NCI-H2171 treated with DMSO at 0.1 percent for 48 hours (cell line): ENCODE measurements around the gene ABCB8.
"Not testable (repeated sequence)": the region's sequence is repeated elsewhere in the genome, so short reads cannot be mapped to it uniquely, and the experiment has no call there.

ENCODE experiments used
- DNase-seq: peaks from one replicate; lab custom pipeline; 2025; lab: John Stamatoyannopoulos, UW

The ABCB8 gene

GRCh38 chr7:150998341-150998740 is 29.9 kb upstream of the ABCB8 start:
- no peak for DNase-seq

DNA sequence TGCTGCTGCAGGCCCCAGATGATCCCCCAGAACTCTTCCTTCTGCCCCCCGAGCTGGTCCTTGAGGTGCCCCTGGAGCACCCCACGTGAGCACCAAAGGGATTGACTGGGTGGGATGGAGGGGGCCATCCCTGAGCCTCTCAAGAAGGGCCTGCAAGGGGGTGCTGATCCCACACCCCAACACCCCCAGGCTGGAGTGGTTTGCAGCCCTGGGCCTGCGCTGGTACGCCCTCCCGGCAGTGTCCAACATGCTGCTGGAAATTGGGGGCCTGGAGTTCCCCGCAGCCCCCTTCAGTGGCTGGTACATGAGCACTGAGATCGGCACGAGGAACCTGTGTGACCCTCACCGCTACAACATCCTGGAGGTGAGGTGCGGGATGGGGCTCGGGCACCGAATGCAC is 29.2 kb upstream of the ABCB8 start:
- no peak for DNase-seq

GRCh38 chr7:150999497-151000230 is 28.6 kb upstream of the ABCB8 start:
- no peak for DNase-seq

DNA sequence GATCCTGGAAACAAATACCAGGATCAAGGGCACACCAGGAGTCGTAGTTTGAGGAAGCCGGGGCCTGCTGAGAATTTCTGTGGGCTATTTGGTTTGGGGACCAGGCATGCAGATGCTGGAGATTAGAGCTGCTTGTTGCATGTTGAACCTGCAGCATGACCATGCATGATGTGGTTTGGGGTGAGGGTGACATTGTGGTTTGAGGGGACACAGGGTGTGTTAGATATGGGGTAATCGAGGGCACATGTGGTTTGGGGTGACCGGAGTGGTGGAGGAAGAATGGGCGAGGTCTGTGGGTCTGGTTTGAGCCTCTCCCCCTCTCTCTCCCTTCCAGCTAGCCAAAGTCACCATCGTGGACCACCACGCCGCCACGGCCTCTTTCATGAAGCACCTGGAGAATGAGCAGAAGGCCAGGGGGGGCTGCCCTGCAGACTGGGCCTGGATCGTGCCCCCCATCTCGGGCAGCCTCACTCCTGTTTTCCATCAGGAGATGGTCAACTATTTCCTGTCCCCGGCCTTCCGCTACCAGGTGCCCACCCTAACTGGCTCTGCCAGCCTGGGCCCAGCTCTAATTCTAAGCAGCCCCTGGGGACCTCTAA is 27.3 kb upstream of the ABCB8 start:
- no peak for DNase-seq

- DNase-seq, result no peak
Observed at GRCh38 chr7:151001546-151001945, 26.7 kb upstream of the ABCB8 start.

DNA sequence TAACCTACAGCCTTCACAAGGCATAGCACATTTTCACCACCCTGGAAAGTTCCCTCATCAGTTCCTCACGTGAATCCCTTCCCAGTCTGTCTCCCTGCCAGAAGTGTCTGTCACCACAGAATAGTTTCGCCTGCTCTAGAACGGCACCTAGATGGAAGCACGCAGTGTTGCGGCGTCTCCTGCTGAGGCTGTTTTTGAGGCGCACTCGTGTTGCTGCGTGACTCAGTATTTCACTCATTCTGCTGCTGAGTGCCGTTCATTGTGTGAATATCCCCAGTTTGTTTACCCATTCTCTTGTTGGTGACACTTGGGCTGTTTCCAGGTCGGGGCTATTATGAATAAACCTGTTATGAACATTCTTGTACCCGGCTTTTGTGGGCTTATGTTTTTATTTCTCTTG is 24.7 kb upstream of the ABCB8 start:
- no peak for DNase-seq

DNA sequence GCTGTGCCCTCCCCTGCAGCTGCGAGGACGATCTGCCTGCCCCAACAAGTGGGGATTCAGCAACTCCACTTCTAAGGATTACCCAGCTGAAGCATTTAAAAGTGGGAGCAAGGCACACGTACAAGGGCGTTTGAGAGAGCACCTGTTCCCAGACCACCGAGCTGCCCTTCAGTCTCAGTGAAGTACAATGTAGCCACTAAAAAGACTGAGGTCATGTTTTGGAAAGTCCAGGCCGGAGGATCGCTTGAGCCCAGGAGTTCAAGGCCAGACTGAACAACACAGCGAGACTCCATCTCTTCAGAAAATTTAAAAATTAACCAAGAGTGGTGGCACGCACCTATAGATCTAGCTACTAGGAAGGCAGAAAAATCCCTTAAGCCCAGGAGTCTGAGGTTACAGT is 22.7 kb upstream of the ABCB8 start:
- no peak for DNase-seq

GRCh38 chr7:151006590-151007300 is 21.5 kb upstream of the ABCB8 start:
- no peak for DNase-seq

DNA sequence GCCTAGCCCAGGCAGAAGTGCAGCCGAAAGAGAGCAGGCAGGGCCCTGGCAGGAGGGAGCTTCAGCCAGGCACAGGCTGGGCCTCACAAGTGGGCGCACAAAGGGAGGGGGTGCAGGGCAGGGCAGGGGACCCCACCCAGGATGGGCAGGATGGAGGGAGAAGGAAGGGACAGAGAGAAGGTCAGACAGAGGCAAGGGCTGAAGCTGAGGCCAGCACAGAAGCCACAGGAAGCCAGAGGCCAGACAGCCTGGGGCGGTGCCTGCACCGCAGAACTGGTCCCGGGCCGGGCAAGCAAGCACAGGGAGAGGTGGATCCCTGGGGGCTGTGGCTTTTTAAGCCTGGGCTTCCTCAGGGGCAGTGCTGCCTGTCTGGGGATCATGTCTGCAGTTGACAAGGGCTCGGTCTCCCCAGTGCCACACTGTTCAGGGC is 20.8 kb upstream of the ABCB8 start:
- DNase-seq, result no peak

DNA sequence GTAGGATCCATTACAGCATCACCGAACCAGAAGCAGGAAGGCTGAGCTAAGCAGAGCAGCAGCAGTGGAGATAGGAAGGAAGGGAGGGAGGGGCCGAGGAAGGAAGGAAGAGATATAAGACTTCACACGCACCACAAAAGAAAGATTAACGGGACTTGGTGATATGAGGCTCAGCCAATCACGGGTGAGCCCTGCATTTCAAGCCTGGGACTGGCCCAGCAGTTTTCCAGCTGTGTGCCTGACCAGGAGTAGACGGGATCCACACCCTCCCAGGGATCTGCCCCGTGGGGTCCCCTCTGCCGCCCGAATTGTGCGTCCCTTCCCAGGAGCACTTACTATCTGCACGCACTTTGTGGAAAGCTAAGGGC is 20.1 kb upstream of the ABCB8 start:
- DNase-seq, result no peak

- no peak for DNase-seq
Observed at GRCh38 chr7:151008511-151009323, 19.5 kb upstream of the ABCB8 start.

- no peak for DNase-seq
Observed at GRCh38 chr7:151009327-151010036, 18.8 kb upstream of the ABCB8 start.

- DNase-seq, result no peak
Observed at GRCh38 chr7:151010037-151010306, 18.3 kb upstream of the ABCB8 start.

GRCh38 chr7:151010307-151011096 is 17.7 kb upstream of the ABCB8 start:
- DNase-seq, result no peak

GRCh38 chr7:151011097-151011409 is 17.2 kb upstream of the ABCB8 start:
- DNase-seq, result no peak

- DNase-seq, result not testable (repeated sequence)
Observed at GRCh38 chr7:151011616-151012015, 16.6 kb upstream of the ABCB8 start.

GRCh38 chr7:151012031-151012692 is 16.1 kb upstream of the ABCB8 start:
- no peak for DNase-seq

GRCh38 chr7:151012911-151013347 is 15.3 kb upstream of the ABCB8 start:
- DNase-seq, result no peak

DNA sequence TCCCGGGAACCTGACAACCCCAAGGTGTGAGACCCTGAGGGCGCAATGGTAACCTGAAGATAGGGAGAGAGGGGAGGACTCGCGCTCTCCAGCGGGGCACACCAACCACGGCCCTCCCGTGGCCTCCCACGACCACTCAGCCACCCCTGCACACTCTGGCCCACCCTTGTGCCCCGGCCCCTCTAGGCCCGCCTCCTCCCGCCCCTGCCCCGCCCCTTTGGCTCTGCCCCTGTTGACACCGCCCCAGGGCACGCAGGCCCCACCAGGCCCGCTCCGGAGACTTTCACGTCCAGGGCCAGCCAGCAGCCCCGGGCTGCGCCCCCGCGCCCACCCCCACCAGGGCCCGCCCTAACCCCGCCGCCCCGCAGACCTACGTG is 14.9 kb upstream of the ABCB8 start:
- no peak for DNase-seq

DNA sequence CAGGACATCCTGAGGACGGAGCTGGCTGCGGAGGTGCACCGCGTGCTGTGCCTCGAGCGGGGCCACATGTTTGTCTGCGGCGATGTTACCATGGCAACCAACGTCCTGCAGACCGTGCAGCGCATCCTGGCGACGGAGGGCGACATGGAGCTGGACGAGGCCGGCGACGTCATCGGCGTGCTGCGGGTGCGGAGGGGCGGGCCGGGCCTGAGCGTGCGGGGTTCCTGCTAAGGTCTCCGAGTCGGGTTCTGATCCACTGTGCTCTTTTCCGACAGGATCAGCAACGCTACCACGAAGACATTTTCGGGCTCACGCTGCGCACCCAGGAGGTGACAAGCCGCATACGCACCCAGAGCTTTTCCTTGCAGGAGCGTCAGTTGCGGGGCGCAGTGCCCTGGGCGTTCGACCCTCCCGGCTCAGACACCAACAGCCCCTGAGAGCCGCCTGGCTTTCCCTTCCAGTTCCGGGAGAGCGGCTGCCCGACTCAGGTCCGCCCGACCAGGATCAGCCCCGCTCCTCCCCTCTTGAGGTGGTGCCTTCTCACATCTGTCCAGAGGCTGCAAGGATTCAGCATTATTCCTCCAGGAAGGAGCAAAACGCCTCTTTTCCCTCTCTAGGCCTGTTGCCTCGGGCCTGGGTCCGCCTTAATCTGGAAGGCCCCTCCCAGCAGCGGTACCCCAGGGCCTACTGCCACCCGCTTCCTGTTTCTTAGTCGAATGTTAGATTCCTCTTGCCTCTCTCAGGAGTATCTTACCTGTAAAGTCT is 14.3 kb upstream of the ABCB8 start:
- DNase-seq, result no peak
